HepG2 (cell line): ENCODE data around the gene CEACAM16. TPM values are rescaled to one million over a fixed set of nuclear protein-coding genes. Genes with fewer than 3 reads are reported as not detected.
A peak's percentile ranks its signal among the peaks of the same experiment; 100 is the strongest.

ENCODE experiments used
- ATF2 ChIP-seq: sonication (generic); formaldehyde crosslinking; IDR thresholded peaks from 2 replicates; pipeline ENCODE4 v1.4.0; 2020; ENCODE audit warnings: missing genetic modification reagents
- ATF7-NPFF ChIP-seq: sonication (generic); formaldehyde crosslinking; IDR thresholded peaks from 2 replicates; pipeline ENCODE4 v1.8.1; 2023; ENCODE audit warnings: mild to moderate bottlenecking, low read depth, missing genetic modification reagents, moderate library complexity
- DNMT3B ChIP-seq: conservative IDR thresholded peaks from 2 replicates; pipeline ENCODE4 v1.6.1; 2016; ENCODE audit warnings: missing biosample characterization, control low read depth
- GRHL1 ChIP-seq: sonication (generic); formaldehyde crosslinking; conservative IDR thresholded peaks from 2 replicates; pipeline ENCODE4 v1.8.0; 2022; ENCODE audit warnings: missing genetic modification reagents
- GTF3A ChIP-seq: sonication (generic); formaldehyde crosslinking; conservative IDR thresholded peaks from 2 replicates; pipeline ENCODE4 v1.4.0; 2020; ENCODE audit warnings: mild to moderate bottlenecking, missing genetic modification reagents
- LCORL ChIP-seq, 2 experiments: fragments of 450-650 bp in 1 of 2; sonication (generic) in 1 of 2; formaldehyde crosslinking in 1 of 2; IDR thresholded peaks; 2 replicates each; pipeline versions ENCODE4 v1.5.0 to v1.6.1; 2017 to 2020; ENCODE audit warnings: antibody characterized with exemption in 1 of 2, missing genetic modification reagents in 1 of 2
- MLLT10 ChIP-seq: sonication (generic); formaldehyde crosslinking; IDR thresholded peaks from 2 replicates; pipeline ENCODE4 v1.4.0; 2020; ENCODE audit warnings: missing genetic modification reagents
- NFE2L2 ChIP-seq: fragments of 150-350 bp; IDR thresholded peaks from 2 replicates; pipeline ENCODE4 v1.6.1; 2014; ENCODE audit warnings: low read length
- NFYC ChIP-seq: IDR thresholded peaks from 2 replicates; pipeline ENCODE4 v1.6.1; 2016; ENCODE audit warnings: missing genetic modification reagents, missing compliant biosample characterization
- NR2C2 ChIP-seq: sonication (generic); formaldehyde crosslinking; IDR thresholded peaks from 2 replicates; pipeline ENCODE4 v1.4.0; 2020; ENCODE audit warnings: missing genetic modification reagents, mild to moderate bottlenecking, moderate library complexity, borderline replicate concordance
- PPARG ChIP-seq: conservative IDR thresholded peaks from 2 replicates; pipeline ENCODE4 v1.6.1; 2016; ENCODE audit warnings: missing biosample characterization, missing genetic modification reagents
- THYN1 ChIP-seq: sonication (generic); formaldehyde crosslinking; IDR thresholded peaks from 2 replicates; pipeline ENCODE4 v1.8.1; 2023; ENCODE audit warnings: low read depth, mild to moderate bottlenecking, moderate library complexity, missing genetic modification reagents, borderline replicate concordance
- ZNF251 ChIP-seq: sonication (generic); formaldehyde crosslinking; IDR thresholded peaks from 2 replicates; pipeline ENCODE4 v1.9.0; 2021; ENCODE audit warnings: mild to moderate bottlenecking, missing genetic modification reagents
- ZNF264 ChIP-seq: sonication (generic); formaldehyde crosslinking; IDR thresholded peaks from 2 replicates; pipeline ENCODE4 v1.4.0; 2020; ENCODE audit warnings: missing genetic modification reagents
- ZNF335 ChIP-seq: sonication (generic); formaldehyde crosslinking; IDR thresholded peaks from 2 replicates; pipeline ENCODE4 v1.4.0; 2020; ENCODE audit warnings: missing genetic modification reagents
- ZNF589 ChIP-seq: sonication (generic); formaldehyde crosslinking; conservative IDR thresholded peaks from 2 replicates; pipeline ENCODE4 v1.8.0; 2022; ENCODE audit warnings: mild to moderate bottlenecking, moderate library complexity, missing genetic modification reagents
- polyA plus RNA-seq, 8 experiments: library from polyadenylated mRNA; depleted of rRNA in 3 of 8; stranded (reverse) in 7 of 8; unstranded in 1 of 8; fragments of >200 nt; fragmentation: Illumina TruSeq in 4 of 8; extraction: Trizol in 4 of 8; gene quantifications; 2 replicates each; pipeline versions ENCODE4 v1.2.1 to v1.2.3, GENCODE V29; 2011 to 2016; ENCODE audit warnings: low read depth in 4 of 8, missing spikeins in 1 of 8, mixed read lengths in 1 of 8; ENCODE audit not compliant: insufficient read depth in 1 of 8
- total RNA-seq, 5 experiments: library from RNA; depleted of rRNA; stranded (reverse); fragments of >200 nt; fragmentation: Illumina TruSeq; extraction: Trizol; gene quantifications; 2 replicates each; pipeline ENCODE4 v1.2.3, GENCODE V29; 2016; ENCODE audit warnings: low read depth in 1 of 5
- TF ChIP-seq, protein P1 (sequence below): sonication (generic); formaldehyde crosslinking; IDR thresholded peaks from 2 replicates; pipeline ENCODE4 v1.4.0; 2020; ENCODE audit warnings: mild to moderate bottlenecking, missing genetic modification reagents
- TF ChIP-seq, protein P2 (sequence below): sonication (generic); formaldehyde crosslinking; IDR thresholded peaks from 2 replicates; pipeline ENCODE4 v1.5.0; 2020; ENCODE audit warnings: missing genetic modification reagents
- TF ChIP-seq, protein P3 (sequence below): IDR thresholded peaks from 2 replicates; pipeline ENCODE4 v1.6.1; 2016; ENCODE audit warnings: missing compliant biosample characterization, missing genetic modification reagents, borderline replicate concordance
- TF ChIP-seq, protein P4 (sequence below): sonication (generic); formaldehyde crosslinking; IDR thresholded peaks from 2 replicates; pipeline ENCODE4 v1.5.0; 2020; ENCODE audit warnings: missing genetic modification reagents

CEACAM16 gene
- total and polyA plus RNA-seq, 2 of the 13 experiments (the other 11 are each of a cell fraction or from before 2014, with no cell fraction given): not detected

- TF ChIP-seq, protein P1, sequence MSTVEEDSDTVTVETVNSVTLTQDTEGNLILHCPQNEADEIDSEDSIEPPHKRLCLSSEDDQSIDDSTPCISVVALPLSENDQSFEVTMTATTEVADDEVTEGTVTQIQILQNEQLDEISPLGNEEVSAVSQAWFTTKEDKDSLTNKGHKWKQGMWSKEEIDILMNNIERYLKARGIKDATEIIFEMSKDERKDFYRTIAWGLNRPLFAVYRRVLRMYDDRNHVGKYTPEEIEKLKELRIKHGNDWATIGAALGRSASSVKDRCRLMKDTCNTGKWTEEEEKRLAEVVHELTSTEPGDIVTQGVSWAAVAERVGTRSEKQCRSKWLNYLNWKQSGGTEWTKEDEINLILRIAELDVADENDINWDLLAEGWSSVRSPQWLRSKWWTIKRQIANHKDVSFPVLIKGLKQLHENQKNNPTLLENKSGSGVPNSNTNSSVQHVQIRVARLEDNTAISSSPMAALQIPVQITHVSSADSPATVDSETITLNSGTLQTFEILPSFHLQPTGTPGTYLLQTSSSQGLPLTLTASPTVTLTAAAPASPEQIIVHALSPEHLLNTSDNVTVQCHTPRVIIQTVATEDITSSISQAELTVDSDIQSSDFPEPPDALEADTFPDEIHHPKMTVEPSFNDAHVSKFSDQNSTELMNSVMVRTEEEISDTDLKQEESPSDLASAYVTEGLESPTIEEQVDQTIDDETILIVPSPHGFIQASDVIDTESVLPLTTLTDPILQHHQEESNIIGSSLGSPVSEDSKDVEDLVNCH (CRISPR knock-in tag): no peak
- TF ChIP-seq GRHL1 (CRISPR knock-in tag) (no peak), ATF7-NPFF (CRISPR knock-in tag) (no peak), ZNF589 (CRISPR knock-in tag) (no peak), MLLT10 (CRISPR knock-in tag) (no peak), NFE2L2 (no peak), DNMT3B (CRISPR knock-in tag) (no peak), ZNF264 (CRISPR knock-in tag) (no peak; the same call in 1 of the 2 replicates), ZNF251 (CRISPR knock-in tag) (no peak), NFYC (no peak), GTF3A (CRISPR knock-in tag) (no peak), THYN1 (no peak), NR2C2 (CRISPR knock-in tag) (peak; percentile 54; the same call in 1 of the 2 replicates), LCORL (IDR thresholded peaks at IDR 0.05) (no peak), LCORL (CRISPR knock-in tag; IDR thresholded peaks at IDR 0.05) (no peak; the same call in 1 of the 2 replicates), ATF2 (CRISPR knock-in tag) (no peak; the same call in 1 of the 2 replicates), ZNF335 (CRISPR knock-in tag) (no peak), PPARG (CRISPR knock-in tag) (no peak; the same call in 1 of the 2 replicates)
- TF ChIP-seq, protein P2, sequence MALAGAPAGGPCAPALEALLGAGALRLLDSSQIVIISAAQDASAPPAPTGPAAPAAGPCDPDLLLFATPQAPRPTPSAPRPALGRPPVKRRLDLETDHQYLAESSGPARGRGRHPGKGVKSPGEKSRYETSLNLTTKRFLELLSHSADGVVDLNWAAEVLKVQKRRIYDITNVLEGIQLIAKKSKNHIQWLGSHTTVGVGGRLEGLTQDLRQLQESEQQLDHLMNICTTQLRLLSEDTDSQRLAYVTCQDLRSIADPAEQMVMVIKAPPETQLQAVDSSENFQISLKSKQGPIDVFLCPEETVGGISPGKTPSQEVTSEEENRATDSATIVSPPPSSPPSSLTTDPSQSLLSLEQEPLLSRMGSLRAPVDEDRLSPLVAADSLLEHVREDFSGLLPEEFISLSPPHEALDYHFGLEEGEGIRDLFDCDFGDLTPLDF: no peak
- TF ChIP-seq, protein P3, sequence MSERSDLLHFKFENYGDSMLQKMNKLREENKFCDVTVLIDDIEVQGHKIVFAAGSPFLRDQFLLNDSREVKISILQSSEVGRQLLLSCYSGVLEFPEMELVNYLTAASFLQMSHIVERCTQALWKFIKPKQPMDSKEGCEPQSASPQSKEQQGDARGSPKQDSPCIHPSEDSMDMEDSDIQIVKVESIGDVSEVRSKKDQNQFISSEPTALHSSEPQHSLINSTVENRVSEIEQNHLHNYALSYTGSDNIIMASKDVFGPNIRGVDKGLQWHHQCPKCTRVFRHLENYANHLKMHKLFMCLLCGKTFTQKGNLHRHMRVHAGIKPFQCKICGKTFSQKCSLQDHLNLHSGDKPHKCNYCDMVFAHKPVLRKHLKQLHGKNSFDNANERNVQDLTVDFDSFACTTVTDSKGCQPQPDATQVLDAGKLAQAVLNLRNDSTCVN: no peak
- TF ChIP-seq, protein P4, sequence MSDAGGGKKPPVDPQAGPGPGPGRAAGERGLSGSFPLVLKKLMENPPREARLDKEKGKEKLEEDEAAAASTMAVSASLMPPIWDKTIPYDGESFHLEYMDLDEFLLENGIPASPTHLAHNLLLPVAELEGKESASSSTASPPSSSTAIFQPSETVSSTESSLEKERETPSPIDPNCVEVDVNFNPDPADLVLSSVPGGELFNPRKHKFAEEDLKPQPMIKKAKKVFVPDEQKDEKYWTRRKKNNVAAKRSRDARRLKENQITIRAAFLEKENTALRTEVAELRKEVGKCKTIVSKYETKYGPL (CRISPR knock-in tag): no peak
Measured at GRCh38 chr19:44746946-44747738, 48.2 kb downstream of the CEACAM16 start (continued).
